SK-N-SH treated with all-trans-retinoic acid at 6 μM for 48 hours (cell line): ENCODE results near the gene GATA5.

ENCODE experiments used
- ATAC-seq: fragments of 200-7000 bp; cut with Tn5 transposase; 3 replicates; pipeline ENCODE4 v1.9.1; 2020; ENCODE audit warnings: mild to moderate bottlenecking, moderate library complexity
- ARNTL ChIP-seq: fragments of 450-650 bp; formaldehyde crosslinking; IDR thresholded peaks from 2 replicates; pipeline ENCODE4 v1.5.0; 2020; ENCODE audit warnings: low read depth, mild to moderate bottlenecking, moderate library complexity, borderline replicate concordance
- BACH2 ChIP-seq: fragments of 250-450 bp; sonication (Bioruptor Pico); IDR thresholded peaks from 2 replicates; pipeline ENCODE4 v1.9.0; 2021; ENCODE audit warnings: mild to moderate bottlenecking, borderline replicate concordance
- CREB5 ChIP-seq: fragments of 250-450 bp; sonication (Bioruptor Pico); IDR thresholded peaks from 2 replicates; pipeline ENCODE4 v1.5.1; 2020; ENCODE audit warnings: low read depth, mild to moderate bottlenecking, moderate library complexity
- CSDC2 ChIP-seq: fragments of 250-450 bp; sonication (Bioruptor Pico); IDR thresholded peaks from 2 replicates; pipeline ENCODE4 v1.5.0; 2020; ENCODE audit warnings: mild to moderate bottlenecking, moderate library complexity
- CSRNP3 ChIP-seq: fragments of 250-450 bp; sonication (Bioruptor Pico); IDR thresholded peaks from 2 replicates; pipeline ENCODE4 v1.5.1; 2021; ENCODE audit warnings: mild to moderate bottlenecking, moderate library complexity
- ESRRG ChIP-seq: fragments of 250-450 bp; sonication (Bioruptor Pico); IDR thresholded peaks from 2 replicates; pipeline ENCODE4 v1.6.1; 2021; ENCODE audit warnings: mild to moderate bottlenecking
- GLIS3 ChIP-seq: fragments of 250-450 bp; sonication (Bioruptor Pico); IDR thresholded peaks from 2 replicates; pipeline ENCODE4 v1.5.0; 2020; ENCODE audit warnings: mild to moderate bottlenecking, moderate library complexity
- OSR1 ChIP-seq: fragments of 250-450 bp; sonication (Bioruptor Pico); IDR thresholded peaks from 2 replicates; pipeline ENCODE4 v1.8.0; 2022; ENCODE audit warnings: moderate library complexity, mild to moderate bottlenecking, inconsistent platforms
- PATZ1 ChIP-seq: fragments of 250-450 bp; sonication (Bioruptor Pico); IDR thresholded peaks from 2 replicates; pipeline ENCODE4 v1.8.0; 2020; ENCODE audit warnings: mild to moderate bottlenecking, moderate library complexity, borderline replicate concordance
- POU6F1 ChIP-seq: fragments of 250-450 bp; sonication (Bioruptor Pico); IDR thresholded peaks from 2 replicates; pipeline ENCODE4 v1.8.0; 2021; ENCODE audit warnings: low read depth, mild to moderate bottlenecking, moderate library complexity, borderline replicate concordance
- PPARA ChIP-seq: fragments of 250-450 bp; sonication (Bioruptor Pico); IDR thresholded peaks from 2 replicates; pipeline ENCODE4 v1.5.0; 2020; ENCODE audit warnings: mild to moderate bottlenecking, borderline replicate concordance
- RARB ChIP-seq: fragments of 250-450 bp; sonication (Bioruptor Pico); IDR thresholded peaks from 2 replicates; pipeline ENCODE4 v1.8.0; 2021; ENCODE audit warnings: mild to moderate bottlenecking, moderate library complexity
- SNAI2 ChIP-seq: fragments of 250-450 bp; sonication (Bioruptor Pico); IDR thresholded peaks from 2 replicates; pipeline ENCODE4 v1.5.0; 2020; ENCODE audit warnings: mild to moderate bottlenecking, moderate library complexity
- TCF4 ChIP-seq: fragments of 250-450 bp; sonication (Bioruptor Pico); IDR thresholded peaks from 2 replicates; pipeline ENCODE4 v1.8.0; 2021; ENCODE audit warnings: mild to moderate bottlenecking, moderate library complexity, borderline replicate concordance
- TOX ChIP-seq: fragments of 250-450 bp; sonication (Bioruptor Pico); IDR thresholded peaks from 2 replicates; pipeline ENCODE4 v1.8.0; 2021; ENCODE audit warnings: mild to moderate bottlenecking, moderate library complexity, borderline replicate concordance
- TSHZ2 ChIP-seq: fragments of 250-450 bp; sonication (Bioruptor Pico); IDR thresholded peaks from 2 replicates; pipeline ENCODE4 v1.5.0; 2020; ENCODE audit warnings: mild to moderate bottlenecking, moderate library complexity
- ZC3H10 ChIP-seq: fragments of 250-450 bp; sonication (Bioruptor Pico); IDR thresholded peaks from 2 replicates; pipeline ENCODE4 v1.5.1; 2021; ENCODE audit warnings: mild to moderate bottlenecking, moderate library complexity
- ZFP3 ChIP-seq: fragments of 250-450 bp; sonication (Bioruptor Pico); IDR thresholded peaks from 2 replicates; pipeline ENCODE4 v1.5.0; 2020; ENCODE audit warnings: mild to moderate bottlenecking, moderate library complexity
- ZFP30 ChIP-seq: fragments of 450-650 bp; formaldehyde crosslinking; IDR thresholded peaks from 2 replicates; pipeline ENCODE4 v1.5.0; 2022; ENCODE audit warnings: mild to moderate bottlenecking, moderate library complexity
- ZNF565 ChIP-seq: fragments of 450-650 bp; formaldehyde crosslinking; conservative IDR thresholded peaks from 2 replicates; pipeline ENCODE4 v1.5.0; 2020; ENCODE audit warnings: low read depth, mild to moderate bottlenecking, moderate library complexity
- ZNF70 ChIP-seq: fragments of 450-650 bp; formaldehyde crosslinking; IDR thresholded peaks from 2 replicates; pipeline ENCODE4 v1.5.0; 2020; ENCODE audit warnings: mild to moderate bottlenecking, moderate library complexity
- ZNF8 ChIP-seq: fragments of 450-650 bp; formaldehyde crosslinking; IDR thresholded peaks from 2 replicates; pipeline ENCODE4 v1.5.0; 2020; ENCODE audit warnings: mild to moderate bottlenecking, moderate library complexity

The GATA5 gene

GRCh38 chr20:62458275-62459251, 17.2 kb downstream of the GATA5 start:
- no peak for ATAC-seq
- TF ChIP-seq CSDC2 (CRISPR knock-in tag) (no peak), CREB5 (CRISPR knock-in tag) (no peak), ZFP30 (CRISPR knock-in tag) (no peak), CSRNP3 (CRISPR knock-in tag) (no peak), PATZ1 (CRISPR knock-in tag) (no peak), BACH2 (no peak), POU6F1 (CRISPR knock-in tag) (no peak), RARB (CRISPR knock-in tag) (no peak), SNAI2 (CRISPR knock-in tag) (no peak), ZNF565 (CRISPR knock-in tag) (no peak), ZNF70 (CRISPR knock-in tag) (no peak), TSHZ2 (no peak), TOX (CRISPR knock-in tag) (no peak), PPARA (CRISPR knock-in tag) (no peak), ZFP3 (CRISPR knock-in tag) (no peak), OSR1 (CRISPR knock-in tag) (no peak), ARNTL (no peak), GLIS3 (CRISPR knock-in tag) (no peak)

GRCh38 chr20:62457831-62458230, 18.0 kb downstream of the GATA5 start:
- no peak for TF ChIP-seq ARNTL
- TF ChIP-seq, all 23 proteins: peak for 0
- no peak for ATAC-seq

- no peak for ATAC-seq
- no peak for TF ChIP-seq ZNF8 (CRISPR knock-in tag)
- TF ChIP-seq OSR1 (CRISPR knock-in tag): no peak
- TF ChIP-seq RARB (CRISPR knock-in tag): no peak
- TF ChIP-seq PPARA (CRISPR knock-in tag): no peak
- TF ChIP-seq ZFP3 (CRISPR knock-in tag): no peak
- no peak for TF ChIP-seq ARNTL
- no peak for TF ChIP-seq SNAI2 (CRISPR knock-in tag)
- no peak for TF ChIP-seq ZC3H10
- no peak for TF ChIP-seq CSDC2 (CRISPR knock-in tag)
- TF ChIP-seq CREB5 (CRISPR knock-in tag): no peak
- TF ChIP-seq TCF4 (CRISPR knock-in tag): no peak
- TF ChIP-seq BACH2: no peak
- no peak for TF ChIP-seq ZNF70 (CRISPR knock-in tag)
- no peak for TF ChIP-seq TSHZ2
- no peak for TF ChIP-seq ESRRG (CRISPR knock-in tag)
Observed at GRCh38 chr20:62457098-62457497, 18.7 kb downstream of the GATA5 start.
